NCI-H82 treated with DMSO at 0.1 percent for 48 hours (cell line): ENCODE measurements around the gene ARHGEF37.

ENCODE experiments used
- DNase-seq: peaks from one replicate; lab custom pipeline; 2025; ENCODE audit not compliant: unreplicated experiment; lab: John Stamatoyannopoulos, UW

Gene ARHGEF37

DNA sequence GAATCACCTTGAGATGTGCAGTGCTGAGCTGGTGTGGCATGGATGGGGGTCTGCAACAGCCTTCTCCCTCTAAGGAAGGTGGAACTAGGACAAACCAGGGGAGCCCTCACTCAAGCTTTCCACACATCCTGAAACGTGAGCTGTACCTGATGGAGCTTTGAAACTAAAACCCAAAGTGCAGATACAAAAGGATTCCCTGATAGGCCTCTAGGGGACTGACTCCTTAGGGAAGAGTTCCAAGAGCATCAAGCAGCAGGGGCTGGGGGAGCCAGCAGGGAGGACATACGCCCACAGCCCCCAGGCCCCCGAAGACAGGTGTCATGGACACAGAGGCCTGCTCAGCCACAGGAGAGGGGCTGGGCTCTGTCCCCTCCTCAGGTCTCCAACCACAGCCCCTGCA, 17.7 kb downstream of the ARHGEF37 start:
- no peak for DNase-seq

DNA sequence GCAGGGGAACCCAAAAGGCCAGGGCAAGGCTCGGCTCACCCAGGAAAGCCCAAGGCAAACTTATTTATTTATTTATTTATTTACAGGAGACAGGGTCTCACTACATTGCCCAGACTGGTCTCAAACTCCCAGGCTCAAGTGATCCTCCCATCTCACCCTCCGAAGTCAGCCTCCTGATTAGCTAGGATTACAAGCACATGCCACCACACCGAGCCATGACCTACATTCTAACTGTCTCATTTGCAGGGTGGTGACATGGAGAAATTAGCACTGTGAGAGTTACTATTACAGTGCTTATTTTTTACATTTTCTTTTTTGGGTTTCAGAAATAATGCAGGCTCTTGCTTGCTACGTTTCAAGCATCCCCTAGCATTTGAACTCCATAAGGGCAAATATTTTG, 18.1 kb downstream of the ARHGEF37 start:
- no peak for DNase-seq

DNA sequence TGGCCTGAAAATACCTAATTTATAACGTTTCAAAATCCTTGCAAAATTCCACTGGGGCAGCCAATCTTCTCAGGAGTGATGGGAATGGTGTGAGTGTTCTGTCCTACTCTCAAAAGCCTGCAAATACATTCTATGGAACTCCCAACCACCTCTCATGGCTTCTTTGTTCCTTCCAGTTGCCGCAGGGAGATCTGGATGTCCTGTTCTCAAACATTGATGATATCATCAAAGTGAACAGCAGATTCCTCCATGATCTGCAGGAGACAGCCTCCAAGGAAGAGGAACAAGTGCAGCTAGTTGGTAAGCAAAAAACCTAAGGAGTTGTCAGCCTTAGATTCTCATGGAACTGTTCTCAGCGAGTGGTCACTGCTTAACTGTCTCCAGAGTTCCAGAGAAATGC, 19.6 kb downstream of the ARHGEF37 start:
- DNase-seq = no peak

DNA sequence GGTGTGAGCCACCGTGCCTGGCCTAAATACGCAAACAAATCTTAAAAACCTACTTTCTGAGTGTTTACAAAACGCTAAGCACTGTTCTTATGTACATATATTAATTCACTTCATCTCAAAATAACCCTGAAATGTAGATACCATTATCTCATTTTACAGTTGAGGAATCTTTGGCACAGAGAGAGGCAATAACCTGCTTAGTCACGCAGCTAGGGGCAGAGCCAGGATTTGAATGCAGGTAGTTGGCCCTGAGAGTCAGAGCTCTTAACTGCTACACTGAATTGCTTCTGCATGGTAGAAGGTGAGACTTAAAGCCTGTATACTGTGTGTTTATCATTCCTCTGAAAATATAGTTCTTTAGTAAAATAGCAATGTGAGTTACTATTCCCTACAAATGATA, 21.9 kb downstream of the ARHGEF37 start:
- DNase-seq = no peak

DNA sequence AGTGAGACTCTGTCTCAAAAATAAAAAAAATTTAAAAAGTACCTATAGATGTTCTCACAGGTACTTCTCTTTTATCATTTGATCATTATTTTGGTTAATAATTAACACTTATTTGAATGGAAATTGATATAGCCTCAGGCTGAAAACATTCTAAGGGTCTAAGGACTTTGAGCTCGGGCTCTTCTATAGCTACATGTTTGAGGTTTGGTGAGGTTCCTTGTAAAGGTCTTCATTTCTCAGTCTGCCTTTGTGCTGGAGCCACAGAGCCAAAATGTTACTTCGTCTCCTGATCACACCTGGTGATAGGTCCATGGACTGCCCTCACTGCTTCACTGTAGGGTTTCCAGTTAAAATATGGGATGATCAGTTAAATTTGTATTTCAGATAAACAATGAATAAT, 22.6 kb downstream of the ARHGEF37 start:
- DNase-seq = no peak

DNA sequence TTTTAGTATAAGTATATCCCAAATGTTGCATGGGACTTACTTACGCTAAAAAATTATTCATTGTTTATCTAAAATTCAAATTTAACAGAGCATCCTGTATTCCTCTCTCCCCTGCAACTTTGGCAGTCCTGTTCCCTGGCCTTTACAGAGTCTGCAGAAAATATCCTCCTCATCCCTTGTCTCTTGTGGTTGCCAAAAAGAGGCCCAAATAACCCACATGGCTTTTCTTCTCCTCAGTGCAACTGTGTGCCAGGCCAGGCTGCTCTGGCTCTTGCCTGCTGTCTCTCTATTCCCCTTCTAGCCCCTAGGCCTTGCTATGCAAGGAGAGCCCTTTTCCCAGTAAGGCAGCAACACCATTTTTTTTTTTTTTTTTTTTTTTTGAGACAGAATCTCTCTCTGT, 23.0 kb downstream of the ARHGEF37 start:
- DNase-seq = no peak

DNA sequence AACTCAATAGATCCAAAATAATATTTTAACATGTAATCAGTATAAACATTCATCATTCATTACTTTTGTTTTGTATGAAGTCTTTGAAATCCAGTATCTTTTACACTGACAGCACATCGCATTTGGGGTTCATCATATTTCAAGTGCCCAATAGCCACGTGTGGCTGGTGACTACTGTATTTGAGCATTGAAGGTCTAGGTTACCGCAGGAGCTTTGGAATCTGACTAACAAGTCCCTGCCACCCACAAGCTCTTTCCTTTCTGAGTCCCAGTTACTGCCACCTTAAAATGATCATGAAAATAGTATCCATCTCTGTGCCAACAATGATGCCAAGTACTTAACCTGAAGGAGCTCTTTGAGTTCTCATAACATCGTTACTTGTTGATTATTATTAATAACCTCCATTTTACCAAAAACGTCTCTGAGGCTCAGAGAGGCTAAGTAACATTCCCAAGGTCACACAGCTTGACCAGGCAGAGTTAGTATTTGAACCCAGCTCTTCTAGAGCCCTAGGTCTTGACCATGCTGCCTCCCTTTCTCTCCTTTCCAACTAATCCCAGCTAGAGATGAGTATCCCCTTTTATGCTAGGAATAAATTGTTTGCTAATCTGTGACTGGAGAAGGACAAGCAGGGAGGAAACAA, 24.2 kb downstream of the ARHGEF37 start:
- no peak for DNase-seq

DNA sequence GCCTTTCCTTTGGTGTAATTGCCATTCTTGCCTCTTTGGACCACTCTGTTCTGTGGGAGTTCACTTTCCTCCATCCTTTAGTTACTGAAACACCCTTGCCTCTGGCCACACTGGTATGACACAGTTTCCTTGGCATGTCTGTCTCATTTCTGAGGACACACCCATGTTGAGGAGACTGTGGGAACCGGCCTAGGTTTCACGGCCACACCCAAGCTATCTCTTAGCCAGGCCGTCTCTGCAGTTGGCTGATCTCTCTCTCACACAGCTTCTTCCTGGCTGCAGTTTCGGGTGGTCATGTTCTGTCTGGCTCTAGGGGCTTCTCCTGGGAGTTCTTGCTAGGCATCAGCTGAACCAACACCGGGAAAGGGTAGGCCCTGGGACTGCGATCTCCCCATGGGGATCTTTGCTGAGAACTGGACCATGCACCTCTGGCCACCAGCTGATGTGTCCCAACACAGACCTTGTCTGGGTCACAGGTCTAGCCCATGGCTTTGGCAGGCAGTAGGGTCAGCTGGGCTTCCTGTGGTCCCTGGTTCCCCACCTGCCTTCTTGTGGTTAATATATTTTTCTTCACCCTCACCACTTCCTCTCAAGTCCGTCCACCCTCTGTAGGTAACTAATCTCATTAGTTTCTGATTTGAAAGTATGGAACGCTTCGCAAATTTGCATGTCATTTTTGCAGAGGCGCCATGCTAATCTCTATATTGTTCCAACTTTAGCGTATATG, 24.9 kb downstream of the ARHGEF37 start:
- no peak for DNase-seq

DNA sequence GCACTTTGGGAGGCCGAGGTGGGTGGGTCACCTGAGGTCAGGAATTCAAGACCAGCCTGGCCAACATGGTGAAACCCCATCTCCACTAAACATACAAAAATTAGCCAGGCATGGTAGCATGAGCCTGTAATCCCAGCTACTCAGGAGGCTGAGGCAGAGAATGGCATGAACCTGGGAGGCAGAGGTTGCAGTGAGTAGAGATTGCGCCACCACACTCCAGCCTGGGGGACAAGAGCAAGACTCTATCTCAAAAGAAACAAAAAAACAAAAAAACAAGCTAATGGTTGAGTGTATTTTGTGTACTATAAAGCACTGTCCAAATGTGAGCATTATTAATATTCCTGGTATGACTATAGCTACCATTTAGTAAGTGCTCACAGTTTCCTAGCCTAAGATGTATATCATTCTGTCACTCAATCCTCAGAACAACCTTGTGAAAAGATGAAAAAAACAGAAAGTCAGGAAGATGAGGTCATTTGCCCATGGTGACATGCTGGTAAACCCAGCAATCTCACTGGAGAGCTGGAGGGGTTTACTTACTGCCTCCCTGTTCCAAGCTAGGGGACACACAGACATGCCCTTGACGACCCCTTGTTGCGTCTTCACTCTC, 27.7 kb downstream of the ARHGEF37 start:
- no peak for DNase-seq

DNA sequence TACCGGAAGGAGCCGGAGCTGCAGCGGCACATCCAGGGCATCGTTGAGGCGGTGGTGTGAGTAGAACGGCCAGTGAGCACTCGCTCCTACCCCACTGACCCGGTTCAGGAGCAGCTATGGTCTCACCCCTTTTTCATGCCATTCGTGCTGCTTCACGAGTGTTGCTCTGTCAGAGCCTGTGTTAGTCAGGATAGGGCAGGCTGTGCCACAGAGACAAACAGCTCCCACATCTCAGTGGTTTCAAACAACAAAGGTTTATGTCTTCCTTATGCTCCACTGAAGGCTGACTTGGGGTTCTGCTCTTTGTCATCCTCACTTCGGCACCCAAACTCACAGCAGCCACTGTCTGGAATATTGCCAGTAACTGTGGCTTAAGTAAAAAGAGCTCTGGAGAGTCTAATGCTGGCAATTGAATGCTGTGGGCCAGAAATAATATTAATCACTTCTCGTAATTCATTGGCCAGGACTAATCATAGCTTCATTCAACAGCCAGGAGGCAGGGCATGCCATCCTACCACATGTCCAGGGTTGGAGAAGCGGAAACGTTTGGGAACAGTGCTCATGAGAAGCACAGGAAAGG, 28.4 kb downstream of the ARHGEF37 start:
- no peak for DNase-seq

DNA sequence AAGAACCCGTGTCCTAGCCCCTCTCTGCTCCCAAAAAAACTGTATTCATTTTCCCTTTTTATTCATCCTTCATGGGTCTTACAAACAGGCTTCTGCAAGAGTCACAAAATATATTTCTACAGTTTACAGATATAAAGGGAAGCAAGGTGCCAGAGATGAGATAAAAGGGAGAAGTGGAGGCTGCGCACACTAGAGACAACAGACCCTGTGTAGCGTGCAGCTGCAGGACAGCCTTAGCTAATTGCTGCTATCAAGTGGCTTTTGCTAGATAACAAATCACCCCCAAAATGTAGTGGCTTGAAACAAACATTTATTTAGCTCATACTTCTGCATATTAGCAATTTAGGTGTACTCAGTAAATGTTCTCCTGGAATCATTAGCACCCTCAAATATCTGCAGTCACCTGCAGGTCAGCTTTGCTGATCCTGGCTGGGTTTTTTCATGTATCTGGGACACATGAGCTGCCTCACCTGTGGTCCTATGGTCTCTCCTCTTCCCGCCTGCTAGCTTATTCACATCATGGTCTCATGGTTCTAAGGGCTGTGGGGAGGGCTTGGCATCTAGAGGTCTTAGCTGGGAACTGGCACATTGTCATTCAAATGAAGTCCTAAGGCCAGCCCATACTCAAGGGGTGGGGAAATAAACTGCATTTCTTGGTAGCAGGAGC, 29.4 kb downstream of the ARHGEF37 start:
- no peak for DNase-seq

DNA sequence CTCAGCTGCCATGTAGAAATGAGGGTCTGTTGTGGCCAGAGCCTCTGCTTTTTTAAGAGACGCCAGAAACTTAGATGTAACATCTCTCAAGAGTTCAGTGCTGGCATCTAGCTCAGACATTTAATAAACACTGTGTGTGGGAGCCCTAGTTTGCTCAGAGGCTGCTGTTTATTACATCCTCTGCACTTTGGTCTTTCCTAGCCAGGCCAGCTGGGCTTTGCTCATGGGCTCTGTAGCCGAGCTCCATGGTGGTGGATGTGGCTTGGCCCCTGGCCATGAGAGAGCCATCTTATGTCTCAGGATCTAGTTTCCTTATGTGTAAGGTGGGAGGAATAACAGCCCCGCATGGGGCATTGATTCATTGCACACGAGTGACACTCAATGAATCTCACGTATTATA, 30.0 kb downstream of the ARHGEF37 start:
- DNase-seq = no peak

DNA sequence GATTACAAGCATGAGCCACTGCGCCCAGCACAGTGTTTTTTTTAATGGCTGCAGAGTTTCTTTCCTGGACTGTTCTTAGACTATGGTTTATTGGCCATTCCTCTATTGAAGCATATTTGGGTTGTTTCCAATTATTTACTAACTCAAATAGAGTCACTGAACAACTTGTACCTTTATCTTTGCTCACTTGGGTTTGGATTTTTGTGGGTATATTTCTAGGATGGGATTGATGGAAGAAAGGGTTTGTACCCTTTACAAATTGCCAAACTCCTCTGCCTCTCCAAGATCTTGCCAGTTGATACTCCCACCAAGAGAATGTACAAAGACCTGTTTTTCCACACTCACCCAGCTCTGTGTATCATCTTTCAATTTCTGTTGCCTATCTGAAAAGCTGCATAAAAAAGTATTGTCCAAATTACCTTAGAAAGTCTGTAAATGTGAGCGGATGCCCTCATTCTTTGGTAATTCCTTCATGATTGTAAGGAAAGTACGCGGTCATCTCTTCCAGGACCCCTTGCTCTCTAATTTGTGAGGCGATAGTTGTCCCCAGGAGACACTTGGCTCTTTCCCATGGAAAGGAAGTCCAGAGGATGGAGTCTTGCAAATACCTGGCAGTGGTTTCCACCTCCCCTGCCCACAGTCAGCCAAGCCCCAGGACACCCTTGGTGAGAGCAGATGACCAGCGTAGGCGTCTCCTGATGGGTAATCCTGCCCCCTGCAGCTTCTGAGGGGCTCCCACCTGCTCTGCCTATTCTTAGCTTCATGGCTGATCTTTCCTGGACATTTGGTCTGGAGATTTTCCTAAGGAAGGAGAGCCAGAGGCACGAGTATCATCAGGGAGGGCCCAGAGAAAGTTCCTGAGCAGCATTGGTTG, 33.0 kb downstream of the ARHGEF37 start:
- no peak for DNase-seq

DNA sequence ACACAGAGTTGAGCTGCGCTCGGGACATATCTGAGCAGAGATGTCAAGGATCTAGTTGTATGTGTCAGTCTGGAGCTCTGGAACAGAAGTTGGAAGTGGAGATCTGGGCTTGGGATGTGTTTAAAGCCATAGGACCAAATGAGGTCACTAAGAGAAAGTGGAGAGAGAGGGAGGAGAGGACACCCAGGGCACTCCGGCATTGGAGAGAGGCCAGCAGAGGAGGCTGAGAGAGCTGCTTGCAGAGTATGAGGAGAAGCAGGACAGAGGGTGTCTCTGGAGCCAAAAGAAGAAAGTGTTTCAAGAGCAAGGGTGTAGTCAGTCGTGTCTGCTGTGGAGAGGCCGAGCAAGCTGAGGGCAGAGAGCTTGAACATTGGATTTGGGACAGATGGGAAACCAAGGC, 34.7 kb downstream of the ARHGEF37 start:
- DNase-seq = no peak

DNA sequence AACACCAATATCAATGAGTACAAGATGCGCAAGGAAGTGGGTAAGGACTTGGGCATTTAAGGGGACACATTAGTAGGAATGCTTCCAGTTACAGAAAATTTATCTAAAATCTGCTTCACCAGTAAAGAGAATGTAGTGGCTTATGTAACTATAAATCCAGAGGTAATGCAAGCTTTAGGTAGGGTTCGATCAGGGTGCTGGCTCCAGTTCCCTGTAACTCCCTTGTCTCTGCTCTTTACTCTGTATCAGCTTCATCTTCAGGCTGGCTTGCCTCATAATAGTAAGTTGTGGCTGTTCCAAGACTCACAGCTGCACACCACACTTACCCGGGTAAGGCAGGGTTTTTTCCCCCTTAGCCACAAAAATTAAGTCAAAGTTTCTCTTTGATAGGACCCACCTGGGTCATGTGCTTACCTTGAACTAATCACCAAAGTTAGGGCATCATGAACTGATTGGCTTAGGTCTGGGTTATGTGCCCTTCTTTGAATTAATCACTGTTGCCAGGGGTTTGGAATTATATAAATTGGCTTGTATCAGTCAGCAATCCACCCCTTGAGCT, 35.5 kb downstream of the ARHGEF37 start:
- no peak for DNase-seq

DNA sequence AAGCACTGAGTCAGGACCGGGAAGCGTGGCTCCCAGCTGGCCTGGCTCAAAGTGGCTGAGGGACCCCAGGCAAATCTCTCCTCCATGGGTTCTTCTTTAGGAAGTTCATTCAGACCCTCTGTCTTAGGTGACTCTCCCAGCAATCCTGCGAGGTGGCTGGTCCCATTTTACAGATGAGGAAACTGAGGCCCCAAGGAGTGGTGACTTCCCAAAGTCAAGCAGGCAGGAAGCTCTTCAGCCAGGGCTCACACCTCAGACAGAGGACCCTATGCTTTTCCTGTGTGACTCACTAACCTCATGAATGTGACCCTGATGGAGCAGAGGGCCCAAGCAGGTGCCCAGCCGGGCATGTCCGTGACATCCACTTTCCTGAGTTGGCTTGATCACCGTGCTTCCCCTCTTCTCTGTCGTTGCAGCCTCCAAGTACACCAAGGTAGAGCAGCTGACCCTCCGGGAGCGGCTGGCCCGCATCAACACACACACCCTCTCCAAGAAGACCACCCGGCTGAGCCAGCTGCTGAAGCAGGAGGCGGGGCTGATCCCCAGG, 36.5 kb downstream of the ARHGEF37 start:
- no peak for DNase-seq

DNA sequence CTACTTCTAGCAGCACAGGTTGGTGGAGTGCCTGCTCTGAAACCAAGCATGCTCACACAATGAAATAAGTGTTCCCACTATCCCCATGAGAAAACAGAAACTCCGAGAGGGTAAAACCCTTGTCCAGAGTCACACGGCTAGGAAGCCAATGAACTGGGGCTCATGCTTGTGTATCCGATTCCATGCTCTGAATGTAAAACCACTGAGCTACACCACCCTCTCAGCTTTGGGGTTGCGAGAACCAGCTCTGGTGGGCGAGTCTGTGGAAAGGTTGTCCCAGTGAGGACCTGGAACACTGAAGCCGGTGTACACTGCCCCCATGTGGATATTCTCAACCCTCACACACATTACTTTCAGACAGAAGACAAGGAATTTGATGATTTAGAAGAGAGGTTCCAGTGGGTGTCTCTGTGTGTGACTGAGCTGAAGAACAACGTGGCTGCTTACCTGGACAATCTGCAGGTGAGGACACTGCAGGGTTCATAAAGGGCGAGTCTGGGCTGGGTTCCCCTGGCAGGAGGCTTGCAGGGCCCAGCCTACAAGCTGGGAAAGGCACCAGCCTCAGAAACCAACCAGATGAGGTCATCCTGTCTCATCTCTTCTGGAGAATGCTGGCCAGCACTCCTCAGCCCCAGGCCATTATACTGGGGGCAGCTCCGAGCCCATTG, 37.4 kb downstream of the ARHGEF37 start:
- DNase-seq = peak; percentile 15

DNA sequence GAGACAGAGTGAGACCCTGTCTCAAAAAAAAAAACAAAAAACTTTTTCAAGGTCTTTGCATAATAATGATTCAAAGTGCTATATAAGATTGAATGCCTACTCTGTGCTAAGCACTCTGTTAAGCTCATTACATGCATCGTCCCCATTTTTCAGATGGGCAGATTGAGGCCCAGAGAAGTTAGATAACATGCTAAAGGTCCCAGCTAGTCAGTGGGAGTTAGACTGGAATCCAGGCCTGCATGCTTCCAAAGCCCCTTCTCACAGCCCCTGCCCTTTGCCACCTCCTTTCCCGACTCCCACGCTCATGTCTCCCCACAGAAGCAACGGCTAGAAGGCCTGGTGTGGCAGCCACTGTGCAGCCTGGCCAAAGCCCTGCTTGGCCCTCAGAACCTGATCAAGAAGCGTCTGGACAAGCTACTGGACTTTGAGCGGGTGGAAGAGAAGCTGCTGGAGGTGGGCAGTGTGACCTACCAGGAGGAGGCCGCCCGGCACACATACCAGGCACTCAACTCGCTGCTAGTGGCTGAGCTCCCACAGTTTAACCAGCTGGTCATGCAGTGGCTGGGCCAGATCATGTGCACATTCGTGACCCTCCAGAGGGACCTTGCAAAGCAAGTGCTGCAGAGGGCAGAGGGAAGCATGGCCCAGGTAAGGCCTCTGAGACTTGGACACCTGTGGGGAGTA, 40.3 kb downstream of the ARHGEF37 start:
- no peak for DNase-seq

DNA sequence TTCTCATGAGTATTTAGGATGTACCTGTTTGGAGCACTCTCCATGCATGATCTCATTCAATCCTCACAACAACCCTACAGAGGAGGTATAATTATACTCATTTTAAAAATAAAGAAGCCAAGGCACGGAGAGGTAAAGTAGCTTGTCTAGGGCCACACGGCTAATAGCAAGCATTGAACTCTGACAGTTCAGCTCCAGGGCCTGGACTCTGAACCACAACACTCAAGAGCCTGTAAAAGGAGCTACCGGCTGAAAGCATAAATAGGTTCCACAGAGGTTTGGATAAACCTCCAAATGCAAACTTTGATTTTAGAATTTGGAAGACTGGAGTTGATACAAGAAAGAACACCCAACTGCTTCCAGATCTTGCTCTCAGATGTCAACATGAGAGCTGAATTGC, 41.2 kb downstream of the ARHGEF37 start:
- DNase-seq = no peak
